ENCODE measurements around the gene RBM18.

The RBM18 gene

GRCh38 chr9:122258886-122259415 lies 5.7 kb downstream of the RBM18 start:
- DNase-seq = no peak

- DNase-seq = no peak
Measured at GRCh38 chr9:122256206-122256605, 8.4 kb downstream of the RBM18 start.

- DNase-seq = no peak
Measured at GRCh38 chr9:122254761-122255160, 9.9 kb downstream of the RBM18 start.

- DNase-seq = no peak
Measured at GRCh38 chr9:122252796-122253195, 11.8 kb downstream of the RBM18 start.

- DNase-seq = no peak
Measured at GRCh38 chr9:122251351-122251750, 13.3 kb downstream of the RBM18 start.

- DNase-seq = no peak
Measured at GRCh38 chr9:122248448-122248865, 16.2 kb downstream of the RBM18 start.

- DNase-seq = no peak
Measured at GRCh38 chr9:122246666-122247065, 18.0 kb downstream of the RBM18 start.

GRCh38 chr9:122244349-122244748 lies 20.3 kb downstream of the RBM18 start:
- no peak for DNase-seq

GRCh38 chr9:122239722-122240121 lies 24.9 kb downstream of the RBM18 start:
- DNase-seq = no peak

- no peak for DNase-seq
Measured at GRCh38 chr9:122236681-122237080, 28.0 kb downstream of the RBM18 start.

GRCh38 chr9:122234022-122234748 lies 30.5 kb downstream of the RBM18 start:
- no peak for DNase-seq

- DNase-seq = no peak
Measured at GRCh38 chr9:122232796-122233306, 31.8 kb downstream of the RBM18 start.

GRCh38 chr9:122229485-122229837 lies 35.2 kb downstream of the RBM18 start:
- no peak for DNase-seq

GRCh38 chr9:122228568-122229484 lies 35.8 kb downstream of the RBM18 start, which contains the start of gene LHX6:
LHX6 (minus strand) TSS chr9:122228957; CDS start chr9:122228740, 217 bp downstream.
- no peak for DNase-seq

GRCh38 chr9:122228191-122228567 lies 36.5 kb downstream of the RBM18 start:
- no peak for DNase-seq

- no peak for DNase-seq
Measured at GRCh38 chr9:122227575-122227900, 37.1 kb downstream of the RBM18 start.

- DNase-seq = no peak
Measured at GRCh38 chr9:122226758-122227574, 37.7 kb downstream of the RBM18 start.

- DNase-seq = no peak
Measured at GRCh38 chr9:122226142-122226757, 38.4 kb downstream of the RBM18 start.

GRCh38 chr9:122225312-122226141 lies 39.1 kb downstream of the RBM18 start:
- DNase-seq = no peak

- no peak for DNase-seq
Measured at GRCh38 chr9:122223435-122223834, 41.2 kb downstream of the RBM18 start.

- peak; percentile 34 to 62 for DNase-seq
Measured at GRCh38 chr9:122222791-122223190, 41.8 kb downstream of the RBM18 start.
